H4 (cell line): ENCODE results near the gene MEG3. TPM values are rescaled to one million over a fixed set of nuclear protein-coding genes. Genes with fewer than 3 reads are reported as not detected.

Experiments used
- DNase-seq: peaks from one replicate; pipeline ENCODE4 v3.0.0-alpha.2; 2015; ENCODE audit warnings: low spot score
- total RNA-seq: library from RNA; depleted of rRNA; stranded (reverse); fragments of >200 nt; shearing (Covaris generic); gene quantifications from 2 replicates; pipeline ENCODE4 v1.2.3, GENCODE V29; 2014

Gene MEG3
- total RNA-seq, 1 experiment from 2014 or later: not detected

DNA sequence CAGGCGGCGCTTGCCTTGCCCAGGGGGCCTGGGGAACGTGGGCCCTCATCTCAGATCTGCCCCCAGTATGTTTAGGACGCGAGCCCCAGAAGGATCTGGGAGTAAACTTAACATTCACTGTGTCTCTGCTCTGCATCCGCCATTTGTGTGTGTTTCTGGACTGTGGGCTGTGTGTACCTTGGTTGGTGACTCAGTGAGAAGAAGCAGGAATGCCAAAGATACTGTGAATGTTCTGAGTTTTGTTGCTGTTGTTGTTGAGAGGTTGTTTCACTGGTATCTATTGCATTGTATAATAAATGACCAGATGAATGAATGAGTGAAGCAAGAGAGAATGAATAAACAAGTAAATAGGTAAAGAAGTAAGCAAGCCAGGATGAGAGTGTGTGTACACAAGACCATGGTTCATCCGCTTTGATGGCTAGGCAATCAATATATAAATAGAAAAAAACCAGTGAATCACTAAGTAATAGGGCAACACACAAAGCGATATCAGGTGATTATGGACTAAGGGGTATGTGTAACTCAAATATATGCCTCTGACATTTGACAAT, 20.5 kb downstream of the MEG3 start:
- DNase-seq: no peak

- peak; percentile 38 for DNase-seq
Measured at GRCh38 chr14:100849115-100849781, 23.3 kb downstream of the MEG3 start.

- DNase-seq: peak; percentile 31
Measured at GRCh38 chr14:100850841-100851585, 25.1 kb downstream of the MEG3 start.

GRCh38 chr14:100851586-100851916, 25.6 kb downstream of the MEG3 start:
- no peak for DNase-seq

DNA sequence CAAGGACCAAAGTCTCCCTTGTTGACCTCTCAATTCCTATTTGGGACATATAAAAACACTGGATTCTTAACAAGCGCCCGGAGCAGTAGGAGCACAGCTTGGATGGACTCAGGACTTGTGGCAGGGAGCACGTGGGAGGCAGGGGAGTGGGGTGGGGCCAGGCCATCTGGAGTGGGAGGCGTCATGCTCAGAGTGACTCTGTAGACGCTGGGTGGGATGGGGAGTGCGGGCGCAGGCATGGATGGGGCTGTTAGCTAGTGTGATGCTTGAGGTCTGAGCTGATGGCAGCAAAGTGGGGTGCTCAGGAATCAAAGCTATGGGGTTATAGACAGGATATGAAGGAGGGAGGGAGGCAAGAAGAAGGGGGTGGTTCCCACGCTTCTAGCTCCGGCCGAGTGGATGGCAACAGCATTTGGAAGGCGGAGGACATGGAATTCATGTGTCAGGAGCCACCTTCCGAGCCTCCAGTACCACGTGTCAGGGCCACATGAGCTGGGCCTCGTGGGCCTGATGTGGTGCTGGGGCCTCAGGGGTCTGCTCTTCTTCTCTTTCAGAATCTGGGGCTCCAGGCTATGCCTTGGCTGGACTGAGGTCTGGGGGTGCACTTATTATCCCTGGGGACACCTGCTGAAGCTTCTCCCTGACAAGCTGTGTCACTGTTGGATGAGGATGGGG, 26.2 kb downstream of the MEG3 start:
- no peak for DNase-seq

- DNase-seq: no peak
Measured at GRCh38 chr14:100854435-100854834, 28.5 kb downstream of the MEG3 start.

DNA sequence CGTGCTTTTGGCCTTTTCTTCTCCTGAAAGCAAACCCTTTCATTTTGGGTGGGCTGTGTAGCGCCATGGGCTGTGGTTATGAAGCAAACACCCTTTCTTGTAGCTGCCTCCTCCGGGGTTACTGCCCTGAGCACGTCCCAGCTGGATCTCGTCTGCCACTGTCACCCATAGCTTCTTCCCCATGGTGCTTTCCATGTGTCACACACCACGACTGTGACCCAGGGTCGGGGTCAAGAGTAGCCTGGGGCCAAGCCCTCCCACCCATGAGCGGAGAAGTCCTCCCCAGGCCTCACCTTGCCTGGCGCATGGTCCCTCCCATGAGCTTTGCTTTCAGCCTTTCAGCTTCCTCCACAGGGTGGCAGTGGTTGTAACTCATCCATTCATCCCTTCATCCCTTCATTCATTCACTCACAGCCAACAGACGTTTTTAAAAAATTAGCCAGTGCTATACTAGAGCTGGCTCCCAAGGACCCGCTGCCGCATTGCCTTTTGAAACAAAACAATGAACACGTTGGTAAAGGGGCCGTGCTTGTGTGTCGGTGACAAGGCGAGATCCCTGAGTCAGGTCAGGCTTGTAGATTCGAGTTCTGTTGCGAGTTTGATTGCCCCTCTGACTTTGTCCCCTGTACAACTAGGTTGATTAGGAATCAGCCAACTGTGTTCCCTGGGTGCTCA, 29.5 kb downstream of the MEG3 start:
- no peak for DNase-seq

DNA sequence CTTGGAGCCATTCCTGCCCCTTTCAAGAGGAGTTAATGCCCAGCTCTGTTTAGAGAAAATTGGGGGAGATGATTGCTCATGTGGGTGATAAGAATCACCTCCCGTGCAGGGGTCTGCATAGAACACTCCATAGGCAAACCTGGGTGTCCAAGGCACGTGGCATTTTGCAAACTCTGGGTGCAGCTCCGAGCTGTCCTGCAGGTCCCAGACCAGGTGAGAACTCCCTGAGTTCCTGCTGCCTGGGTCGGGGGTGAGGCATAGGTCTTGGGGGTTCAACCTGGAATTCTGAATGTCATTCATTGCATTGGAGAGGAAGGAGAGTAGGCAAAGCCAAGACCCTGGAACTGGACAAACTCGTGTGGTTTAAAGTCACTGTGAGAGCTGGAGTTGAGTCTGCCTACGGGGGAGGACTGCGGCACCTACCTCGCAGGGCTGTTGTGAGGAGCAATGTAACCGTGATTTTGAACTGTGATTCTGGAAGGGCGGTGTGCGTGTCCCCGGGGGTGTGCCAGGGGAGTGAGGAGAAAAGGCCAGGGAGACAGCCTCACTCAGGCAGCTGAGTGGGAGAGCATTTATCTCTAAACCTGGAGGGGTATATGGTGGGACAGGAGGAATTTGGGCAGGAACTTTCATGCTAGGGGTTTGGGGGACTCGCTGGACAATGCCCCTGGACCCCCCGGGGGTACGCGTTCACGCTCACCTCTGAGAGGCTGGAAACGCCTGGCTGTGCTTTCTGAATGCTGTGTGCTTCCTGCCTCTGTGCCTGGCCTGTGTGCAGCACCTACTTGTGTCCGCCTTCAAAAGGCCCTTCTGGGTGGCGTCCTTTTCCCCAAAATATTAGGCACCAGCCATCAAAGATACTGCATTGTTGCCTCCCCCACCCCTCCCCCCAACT, 30.4 kb downstream of the MEG3 start:
- no peak for DNase-seq

GRCh38 chr14:100857233-100857922, 31.5 kb downstream of the MEG3 start:
- DNase-seq: no peak

- no peak for DNase-seq
Measured at GRCh38 chr14:100857923-100858837, 32.3 kb downstream of the MEG3 start.

DNA sequence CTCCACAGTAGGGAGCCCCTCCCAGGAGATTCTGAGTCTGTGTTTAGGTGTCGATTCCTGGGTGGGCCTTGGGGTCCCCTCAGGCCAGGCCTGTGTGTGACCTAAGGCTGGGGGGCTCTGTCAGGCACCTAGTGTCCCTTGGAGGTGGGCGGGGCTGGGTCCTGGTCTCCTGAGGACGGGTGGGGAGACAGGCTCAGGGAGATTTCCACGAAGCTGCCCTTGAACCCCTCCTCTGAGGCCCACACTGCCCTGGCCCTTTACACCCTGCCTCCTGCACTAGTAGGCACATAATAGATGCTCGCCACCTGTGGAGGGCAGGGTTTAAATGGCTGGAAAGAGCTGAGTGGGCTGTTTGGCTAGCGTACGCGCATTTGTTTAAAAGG, 32.9 kb downstream of the MEG3 start:
- DNase-seq: no peak

DNA sequence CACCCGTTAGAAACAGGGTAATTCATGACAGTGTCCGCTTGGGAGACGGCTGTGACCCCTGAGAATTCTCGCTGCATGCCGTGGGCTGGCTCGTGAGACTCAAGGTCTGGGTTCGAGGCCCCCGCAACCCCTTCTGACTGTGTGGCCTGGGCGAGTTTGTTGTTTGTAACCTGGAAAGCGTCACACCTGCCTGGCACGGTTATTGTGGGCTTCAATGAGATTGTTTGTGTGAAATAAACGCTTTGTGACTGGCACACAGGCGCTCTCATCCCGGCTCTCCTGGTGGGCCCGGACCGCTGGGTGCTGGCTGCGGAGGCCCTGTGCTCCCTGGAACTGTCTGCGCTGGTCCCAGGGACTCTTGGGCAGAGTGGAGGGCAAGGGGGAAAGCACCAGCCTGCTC, 33.9 kb downstream of the MEG3 start:
- no peak for DNase-seq

GRCh38 chr14:100860556-100861187, 34.8 kb downstream of the MEG3 start:
- DNase-seq: no peak

GRCh38 chr14:100861188-100861936, 35.4 kb downstream of the MEG3 start:
- no peak for DNase-seq

- no peak for DNase-seq
Measured at GRCh38 chr14:100861937-100862247, 36.0 kb downstream of the MEG3 start.

- DNase-seq: no peak
Measured at GRCh38 chr14:100862277-100862676, 36.4 kb downstream of the MEG3 start.

GRCh38 chr14:100862793-100863192, 36.9 kb downstream of the MEG3 start:
- no peak for DNase-seq

DNA sequence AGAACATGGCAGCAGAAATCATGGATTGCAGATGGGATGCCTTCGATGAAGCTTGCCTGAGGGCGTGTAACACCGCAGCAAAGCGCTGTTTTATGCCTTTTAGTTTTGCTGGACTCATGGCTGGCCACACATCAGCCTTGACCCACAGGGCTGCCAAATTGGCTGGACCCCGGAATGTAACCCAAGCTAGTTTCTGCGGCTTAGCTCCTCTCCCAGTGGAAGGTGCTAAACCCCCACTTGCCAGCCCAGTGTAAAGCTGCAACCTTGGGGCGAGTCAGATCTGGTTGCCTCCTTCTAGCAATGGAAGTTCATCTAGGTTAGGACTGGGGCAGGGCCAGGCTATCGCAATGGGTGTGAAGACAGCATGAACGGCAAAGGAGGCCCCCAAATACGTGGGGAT, 38.3 kb downstream of the MEG3 start:
- DNase-seq: no peak
